ENCODE results near the gene KLF4.

DNA sequence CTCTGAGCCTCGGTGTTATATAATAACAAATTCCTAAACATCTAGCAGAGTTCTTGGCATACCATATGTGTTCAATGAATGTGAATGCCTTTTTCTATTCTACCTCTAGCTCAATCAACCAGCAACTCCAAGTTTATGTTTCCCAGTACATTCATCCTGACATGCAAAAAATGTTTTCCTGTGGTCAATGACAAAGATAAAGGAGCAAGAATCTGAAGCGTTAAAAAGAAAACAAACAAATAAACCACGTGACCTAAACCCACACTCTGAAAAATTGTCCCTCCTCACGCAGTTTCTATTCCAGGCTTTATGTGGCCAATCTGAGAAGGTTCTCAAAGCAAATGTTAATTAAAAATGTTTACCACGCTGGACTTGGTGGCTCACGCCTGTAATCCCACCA lies 18.0 kb downstream of the KLF4 start:
- TF ChIP-seq, protein P1, sequence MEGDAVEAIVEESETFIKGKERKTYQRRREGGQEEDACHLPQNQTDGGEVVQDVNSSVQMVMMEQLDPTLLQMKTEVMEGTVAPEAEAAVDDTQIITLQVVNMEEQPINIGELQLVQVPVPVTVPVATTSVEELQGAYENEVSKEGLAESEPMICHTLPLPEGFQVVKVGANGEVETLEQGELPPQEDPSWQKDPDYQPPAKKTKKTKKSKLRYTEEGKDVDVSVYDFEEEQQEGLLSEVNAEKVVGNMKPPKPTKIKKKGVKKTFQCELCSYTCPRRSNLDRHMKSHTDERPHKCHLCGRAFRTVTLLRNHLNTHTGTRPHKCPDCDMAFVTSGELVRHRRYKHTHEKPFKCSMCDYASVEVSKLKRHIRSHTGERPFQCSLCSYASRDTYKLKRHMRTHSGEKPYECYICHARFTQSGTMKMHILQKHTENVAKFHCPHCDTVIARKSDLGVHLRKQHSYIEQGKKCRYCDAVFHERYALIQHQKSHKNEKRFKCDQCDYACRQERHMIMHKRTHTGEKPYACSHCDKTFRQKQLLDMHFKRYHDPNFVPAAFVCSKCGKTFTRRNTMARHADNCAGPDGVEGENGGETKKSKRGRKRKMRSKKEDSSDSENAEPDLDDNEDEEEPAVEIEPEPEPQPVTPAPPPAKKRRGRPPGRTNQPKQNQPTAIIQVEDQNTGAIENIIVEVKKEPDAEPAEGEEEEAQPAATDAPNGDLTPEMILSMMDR (IDR thresholded peaks at IDR 0.05): no peak
- TF ChIP-seq POLR2A (IDR thresholded peaks at IDR 0.05): no peak
- TF ChIP-seq EP300 (IDR thresholded peaks at IDR 0.05): no peak

All from sigmoid colon (tissue), 4 donors.